Muscle of arm (tissue), 12 donors: ENCODE data around the gene GGA3. TPM values are rescaled to one million over a fixed set of nuclear protein-coding genes. Genes with fewer than 3 reads are reported as not detected.
"Not testable (repeated sequence)": the region's sequence is repeated elsewhere in the genome, so short reads cannot be mapped to it uniquely, and the experiment has no call there.

Experiments used
- DNase-seq: peaks from one replicate; pipeline ENCODE4 v3.0.0-alpha.2; 2013
- polyA plus RNA-seq, 12 donors: library from polyadenylated mRNA; unstranded; fragments of 120-200 nt; gene quantifications; one replicate each; pipeline ENCODE4 v1.2.1, GENCODE V29; 2013; ENCODE audit not compliant: insufficient read length in 12 of 12

GGA3 gene
- polyA plus RNA-seq, 12 donors: 27.8 to 68.7 (median 37.4) TPM; not detected in 1

DNA sequence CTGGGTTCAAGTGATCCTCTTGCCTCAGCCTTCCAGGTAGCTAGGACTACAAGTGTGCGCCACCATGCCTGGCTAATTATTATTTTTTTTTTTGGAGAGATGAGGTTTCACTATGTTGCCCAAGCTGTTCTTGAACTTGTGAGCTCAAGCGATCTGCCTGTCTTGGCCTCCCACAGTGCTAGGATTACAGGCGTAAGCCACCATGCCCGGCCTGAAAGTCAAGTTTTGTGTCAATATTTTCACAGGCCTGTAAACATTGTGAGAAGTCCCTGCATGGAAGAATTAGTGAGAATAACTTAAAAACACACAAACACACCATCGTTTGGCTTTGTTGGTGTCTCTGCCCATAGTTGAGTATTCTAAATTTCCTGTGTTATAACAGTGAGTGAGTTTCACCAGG, 33.7 kb downstream of the GGA3 start:
- no peak for DNase-seq

GRCh38 chr17:75225016-75225415, 36.4 kb downstream of the GGA3 start:
- DNase-seq: no peak

GRCh38 chr17:75219815-75220214, 41.6 kb downstream of the GGA3 start:
- no peak for DNase-seq

- DNase-seq: no peak
Observed at GRCh38 chr17:75218131-75218530, 43.3 kb downstream of the GGA3 start.

- no peak for DNase-seq
Observed at GRCh38 chr17:75209061-75209460, 52.3 kb downstream of the GGA3 start.

DNA sequence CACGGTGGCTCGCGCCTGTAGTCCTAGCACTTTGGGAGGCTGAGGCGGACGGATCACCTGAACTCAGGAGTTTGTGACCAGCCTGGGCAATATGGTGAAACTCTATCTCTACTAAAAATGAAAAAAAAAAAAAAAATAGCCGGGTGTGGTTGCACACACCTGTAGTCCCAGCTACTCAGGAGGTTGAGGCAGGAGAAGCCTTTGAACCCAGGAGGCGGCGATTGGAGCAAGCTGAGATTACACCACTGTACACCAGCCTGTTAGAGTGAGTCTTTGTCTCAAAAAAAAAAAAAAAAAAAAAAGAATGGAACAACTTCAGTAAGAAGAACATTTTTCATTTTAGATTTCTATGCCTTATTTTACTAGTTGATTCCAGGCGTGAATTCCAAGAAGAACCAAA, 53.2 kb downstream of the GGA3 start:
- no peak for DNase-seq

- no peak for DNase-seq
Observed at GRCh38 chr17:75207760-75208159, 53.6 kb downstream of the GGA3 start.

DNA sequence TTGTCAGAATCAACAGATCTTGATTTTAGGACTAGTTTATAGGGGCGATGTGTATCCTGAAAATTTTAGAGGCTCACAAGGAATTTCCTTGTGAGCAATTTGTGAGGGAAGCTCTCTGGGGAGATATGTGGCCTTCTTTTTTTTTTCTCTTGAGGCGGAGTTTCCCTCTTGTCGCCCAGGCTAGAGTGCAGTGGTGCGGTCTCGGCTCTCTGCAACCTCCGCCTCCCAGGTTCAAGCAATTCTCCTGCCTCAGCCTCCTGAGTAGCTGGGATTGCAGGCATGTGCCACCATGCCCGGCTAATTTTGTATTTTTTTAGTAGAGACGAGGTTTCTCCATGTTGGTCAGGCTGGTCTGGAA, 54.4 kb downstream of the GGA3 start:
- DNase-seq: not testable (repeated sequence)

DNA sequence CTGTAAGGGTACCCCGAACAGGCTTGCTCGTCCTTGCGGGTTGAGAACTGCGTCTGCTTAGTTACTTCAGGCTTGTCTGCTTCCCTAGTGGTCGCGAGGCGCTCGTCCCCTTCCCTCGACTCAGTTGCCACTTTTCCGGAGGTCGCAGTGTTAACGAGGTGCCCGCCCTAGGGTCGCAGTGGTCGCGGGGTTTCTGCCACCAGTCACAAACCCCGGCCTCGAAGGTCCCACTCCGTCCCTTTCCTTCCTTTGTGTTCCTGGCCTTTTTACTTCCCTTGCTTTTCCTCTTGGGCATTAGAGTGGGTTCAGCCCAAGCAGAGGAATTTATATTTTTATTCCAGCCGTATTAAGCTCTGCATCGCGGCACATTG, 55.6 kb downstream of the GGA3 start:
- DNase-seq: no peak

GRCh38 chr17:75205037-75205792, 56.2 kb downstream of the GGA3 start, which contains the start of gene NUP85:
TSS of gene NUP85 (plus strand) at chr17:75205679. CDS start at chr17:75205762, 83 bp downstream.
- DNase-seq: peak; percentile 96

DNA sequence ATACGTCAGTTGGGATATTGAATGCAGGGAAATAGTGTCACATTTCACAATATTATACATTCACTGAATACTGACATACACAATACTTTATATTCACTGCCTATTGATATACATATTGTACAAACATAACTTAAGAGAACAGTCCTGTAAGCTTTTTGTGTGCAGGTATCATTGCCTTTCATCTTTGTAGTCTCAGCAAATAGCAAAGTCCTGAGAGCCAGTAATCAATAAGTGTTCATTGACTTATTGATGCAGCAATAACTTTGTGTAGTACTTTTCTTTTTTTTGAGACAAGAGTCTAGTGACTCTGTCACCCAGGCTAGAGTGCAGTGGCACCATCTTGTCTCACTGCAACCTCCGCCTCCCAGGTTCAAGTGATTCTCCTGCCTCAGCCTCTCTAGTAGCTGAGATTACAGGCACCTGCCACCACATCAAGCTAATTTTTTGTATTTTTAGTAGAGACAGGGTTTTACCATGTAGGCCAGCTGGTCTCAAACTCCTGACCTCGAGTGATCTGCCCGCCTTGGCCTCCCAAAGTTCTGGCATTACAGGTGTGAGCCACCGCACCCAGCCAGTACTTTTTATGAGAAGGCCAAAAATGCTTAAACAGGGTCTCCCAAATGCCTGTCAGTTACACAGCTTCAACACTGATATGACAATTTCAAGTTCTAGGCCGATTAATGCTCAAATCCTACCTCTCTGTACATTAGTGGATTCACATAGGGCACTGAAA, 61.4 kb downstream of the GGA3 start:
- DNase-seq: no peak

GRCh38 chr17:75194879-75195278, 66.5 kb downstream of the GGA3 start:
- DNase-seq: no peak

- DNase-seq: peak; percentile 16
Observed at GRCh38 chr17:75191584-75191983, 69.8 kb downstream of the GGA3 start.

GRCh38 chr17:75188614-75189013, 72.8 kb downstream of the GGA3 start:
- DNase-seq: no peak

Other genes starting within 250 kb of the GGA3 start
- gene MRPL58, start 248.9 kb downstream of the GGA3 start, polyA plus RNA-seq: 10 to 100 TPM in 11 of 12 donors, not detected in 1; 13.8 to 23.6 (median 22.2) TPM
- 100 to 1,000 TPM in 11 of 12 donors, not detected in 1; 181 to 277 (median 254) TPM for gene ATP5PD, start 214.6 kb downstream of the GGA3 start, polyA plus RNA-seq
- 10 to 100 TPM in 11 of 12 donors, not detected in 1; 10.5 to 23.8 (median 22.4) TPM for gene KCTD2, start 214.4 kb downstream of the GGA3 start, polyA plus RNA-seq
- gene SLC16A5, start 173.7 kb downstream of the GGA3 start, polyA plus RNA-seq: 10 to 100 TPM in 2 of 12 donors, 1 to 10 TPM in 8, not detected in 2; 5.3 to 17.4 (median 8.1) TPM
- gene ARMC7, start 151.6 kb downstream of the GGA3 start, polyA plus RNA-seq: 1 to 10 TPM in 11 of 12 donors, not detected in 1; 5.0 to 8.4 (median 6.7) TPM
- gene NT5C, start 129.9 kb downstream of the GGA3 start, polyA plus RNA-seq: 10 to 100 TPM in 11 of 12 donors, not detected in 1; 27.9 to 72.5 (median 37.0) TPM
- 100 to 1,000 TPM in 11 of 12 donors, not detected in 1; 156 to 369 (median 296) TPM for gene JPT1, start 107.1 kb downstream of the GGA3 start, polyA plus RNA-seq
- gene SUMO2, start 78.6 kb downstream of the GGA3 start, polyA plus RNA-seq: 100 to 1,000 TPM in 11 of 12 donors, not detected in 1; 315 to 505 (median 392) TPM
- gene NUP85, start 55.9 kb downstream of the GGA3 start, polyA plus RNA-seq: 10 to 100 TPM in 11 of 12 donors, not detected in 1; 26.4 to 66.3 (median 43.9) TPM
- gene MRPS7, start 273 bp upstream of the GGA3 start, polyA plus RNA-seq: 10 to 100 TPM in 11 of 12 donors, not detected in 1; 34.6 to 65.3 (median 57.7) TPM
- 10 to 100 TPM in 9 of 12 donors, 1 to 10 TPM in 2, not detected in 1; 9.3 to 14.9 (median 12.2) TPM for gene MIF4GD, start 9.6 kb upstream of the GGA3 start, polyA plus RNA-seq
- gene SLC25A19, start 27.8 kb upstream of the GGA3 start, polyA plus RNA-seq: 1 to 10 TPM in 10 of 12 donors, not detected in 2; 4.1 to 7.5 (median 5.8) TPM
- 100 to 1,000 TPM; 114 to 448 (median 175) TPM for gene GRB2, start 144.1 kb upstream of the GGA3 start, polyA plus RNA-seq
- gene TMEM94, start 195.0 kb upstream of the GGA3 start, polyA plus RNA-seq: 10 to 100 TPM in 11 of 12 donors, not detected in 1; 43.9 to 87.2 (median 57.4) TPM